DMS153 treated with DMSO at 0.1 percent for 48 hours (cell line): ENCODE results near the gene SERPINE1.
A peak's percentile ranks its signal among the peaks of the same experiment; 100 is the strongest.
"Not testable (repeated sequence)": the region's sequence is repeated elsewhere in the genome, so short reads cannot be mapped to it uniquely, and the experiment has no call there.

Source experiments
- DNase-seq: peaks from one replicate; lab custom pipeline; 2025; ENCODE audit not compliant: unreplicated experiment; lab: John Stamatoyannopoulos, UW

The SERPINE1 gene

DNA sequence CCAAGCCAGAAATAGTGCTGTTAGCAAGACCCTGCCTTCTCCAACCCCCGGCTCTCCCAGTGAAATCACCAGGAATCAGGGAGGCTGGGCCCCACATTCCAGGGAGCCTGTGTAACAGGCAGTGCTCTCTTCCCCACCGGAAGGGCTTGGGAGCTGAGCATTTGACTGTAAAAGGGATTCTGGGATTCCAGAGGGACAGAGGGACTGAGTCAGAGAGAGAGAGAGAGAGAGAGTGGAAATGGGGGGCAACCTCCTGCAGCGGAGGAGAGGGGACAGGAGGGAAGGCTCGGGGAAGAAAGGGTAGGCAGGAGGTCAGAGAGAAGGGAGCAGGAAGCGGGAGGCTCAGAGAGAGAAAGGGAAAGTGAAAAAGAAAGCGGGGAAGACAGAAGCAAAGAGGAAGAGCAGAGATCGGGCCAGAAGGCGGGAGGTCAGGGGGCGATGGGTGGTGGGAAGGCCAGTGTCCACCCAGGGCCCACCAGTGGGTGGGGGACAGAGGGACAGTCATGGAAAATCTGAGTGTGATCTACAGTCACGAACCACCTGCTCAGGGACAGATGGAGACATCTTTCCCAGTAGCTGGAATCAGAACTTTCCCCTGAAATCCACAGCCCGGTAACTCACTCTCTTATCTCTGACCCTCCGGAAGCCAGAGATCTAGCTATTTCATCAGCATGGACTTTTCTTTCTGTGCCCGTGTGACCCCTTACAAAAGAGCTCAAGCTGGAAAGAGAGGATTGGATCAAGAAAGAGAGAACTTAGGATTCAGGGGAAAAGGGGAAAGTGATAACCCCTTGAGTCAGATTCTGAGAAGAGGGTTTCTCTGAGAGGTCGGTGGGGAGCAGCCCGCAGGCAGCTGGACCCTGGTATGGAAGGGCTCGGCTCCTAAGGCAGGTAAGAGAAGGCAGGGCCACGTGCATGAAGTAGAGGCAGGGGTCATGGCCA lies 4.6 kb upstream of the SERPINE1 start:
- DNase-seq, result no peak

DNA sequence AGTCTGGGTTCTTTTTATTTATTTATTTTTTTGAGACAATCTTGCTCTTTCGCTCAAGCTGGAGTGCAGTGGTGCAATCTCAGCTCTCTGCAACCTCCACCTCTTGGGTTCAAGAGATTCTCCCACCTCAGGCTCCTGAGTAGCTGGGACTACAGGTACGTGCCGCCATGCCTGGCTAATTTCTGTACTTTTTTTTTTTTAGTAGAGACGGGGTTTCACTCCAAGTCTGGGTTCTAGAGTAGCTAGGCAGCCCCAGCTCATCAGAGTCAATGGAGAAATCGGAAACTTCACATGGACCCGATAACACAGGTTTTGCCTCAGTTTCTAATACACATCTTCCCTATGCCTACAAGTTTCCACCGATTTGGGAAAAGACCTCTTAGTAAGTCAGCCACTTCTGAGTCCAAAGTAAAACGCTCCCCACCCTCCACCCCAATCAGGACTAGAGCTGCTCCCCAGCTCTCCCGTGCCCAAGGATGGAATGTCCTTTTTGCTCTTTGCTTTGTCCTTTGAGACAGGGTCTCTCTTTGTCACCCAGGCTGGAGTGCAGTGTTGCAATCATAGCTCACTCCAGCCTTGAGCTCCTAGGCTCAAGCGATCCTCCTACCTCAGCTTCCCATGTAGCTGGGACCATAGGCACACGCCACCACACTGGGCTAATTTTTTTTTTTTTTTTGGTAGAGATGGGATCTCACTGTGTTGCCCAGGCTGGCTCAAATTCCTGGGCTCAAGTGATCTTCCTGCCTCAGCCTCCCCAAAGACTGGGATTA lies 3.8 kb upstream of the SERPINE1 start:
- no peak for DNase-seq

DNA sequence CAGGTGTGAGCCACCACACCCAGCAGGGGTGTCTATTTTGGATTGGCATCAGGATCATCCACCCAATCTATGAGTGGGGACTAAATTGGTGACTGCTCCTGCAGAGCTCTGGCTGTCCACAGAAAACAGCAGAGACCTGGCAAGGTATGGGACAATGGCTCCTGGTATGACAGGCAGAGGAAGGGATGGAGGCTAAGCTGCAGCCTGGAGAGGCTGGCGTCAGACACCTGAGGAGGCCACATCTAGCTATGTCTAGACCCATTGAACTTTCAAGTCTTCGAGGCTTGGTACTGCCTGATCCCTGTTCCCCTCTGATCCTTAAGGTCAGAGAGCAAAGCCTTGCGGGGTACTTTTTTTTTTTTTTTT lies 3.2 kb upstream of the SERPINE1 start:
- no peak for DNase-seq

DNA sequence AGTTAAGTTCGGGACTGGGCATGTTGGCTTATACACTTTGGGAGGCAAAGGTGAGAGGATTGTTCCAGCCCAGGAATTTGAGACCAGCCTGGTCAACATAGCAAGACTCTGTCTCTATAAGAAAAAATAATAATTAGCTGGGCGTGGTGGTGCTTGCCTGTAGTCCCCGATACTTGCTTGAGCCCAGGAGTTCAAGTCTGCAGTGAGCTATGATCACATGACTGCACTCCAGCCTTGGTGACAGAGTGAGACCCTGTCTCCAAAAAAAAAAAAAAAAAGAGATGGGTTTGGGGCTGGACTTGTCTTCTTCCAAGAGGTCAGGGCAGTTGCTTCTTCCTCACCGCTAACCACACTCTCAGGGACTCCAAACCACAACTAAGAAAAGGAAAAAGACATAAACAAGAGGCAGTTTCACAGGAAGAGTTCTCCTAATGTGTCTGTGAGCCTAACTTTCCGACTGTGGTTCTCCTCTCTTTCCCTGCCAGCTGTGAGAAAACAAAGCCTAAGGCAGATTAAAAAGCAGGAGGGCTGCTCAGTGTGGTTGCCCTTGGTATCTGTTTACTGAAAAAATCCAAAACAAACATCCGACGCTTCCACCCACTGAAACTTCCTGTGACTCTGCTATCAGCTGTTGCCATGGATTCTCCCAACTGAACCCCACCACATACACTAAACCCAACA lies 2.4 kb upstream of the SERPINE1 start:
- DNase-seq, result peak; percentile 5

DNA sequence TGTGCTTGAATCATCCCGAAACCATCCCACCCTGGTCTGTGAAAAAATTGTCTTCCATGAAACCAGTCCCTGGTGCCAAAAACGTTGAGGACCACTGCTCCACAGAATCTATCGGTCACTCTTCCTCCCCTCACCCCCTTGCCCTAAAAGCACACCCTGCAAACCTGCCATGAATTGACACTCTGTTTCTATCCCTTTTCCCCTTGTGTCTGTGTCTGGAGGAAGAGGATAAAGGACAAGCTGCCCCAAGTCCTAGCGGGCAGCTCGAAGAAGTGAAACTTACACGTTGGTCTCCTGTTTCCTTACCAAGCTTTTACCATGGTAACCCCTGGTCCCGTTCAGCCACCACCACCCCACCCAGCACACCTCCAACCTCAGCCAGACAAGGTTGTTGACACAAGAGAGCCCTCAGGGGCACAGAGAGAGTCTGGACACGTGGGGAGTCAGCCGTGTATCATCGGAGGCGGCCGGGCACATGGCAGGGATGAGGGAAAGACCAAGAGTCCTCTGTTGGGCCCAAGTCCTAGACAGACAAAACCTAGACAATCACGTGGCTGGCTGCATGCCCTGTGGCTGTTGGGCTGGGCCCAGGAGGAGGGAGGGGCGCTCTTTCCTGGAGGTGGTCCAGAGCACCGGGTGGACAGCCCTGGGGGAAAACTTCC lies 784 bp upstream of the SERPINE1 start:
- DNase-seq, result no peak

DNA sequence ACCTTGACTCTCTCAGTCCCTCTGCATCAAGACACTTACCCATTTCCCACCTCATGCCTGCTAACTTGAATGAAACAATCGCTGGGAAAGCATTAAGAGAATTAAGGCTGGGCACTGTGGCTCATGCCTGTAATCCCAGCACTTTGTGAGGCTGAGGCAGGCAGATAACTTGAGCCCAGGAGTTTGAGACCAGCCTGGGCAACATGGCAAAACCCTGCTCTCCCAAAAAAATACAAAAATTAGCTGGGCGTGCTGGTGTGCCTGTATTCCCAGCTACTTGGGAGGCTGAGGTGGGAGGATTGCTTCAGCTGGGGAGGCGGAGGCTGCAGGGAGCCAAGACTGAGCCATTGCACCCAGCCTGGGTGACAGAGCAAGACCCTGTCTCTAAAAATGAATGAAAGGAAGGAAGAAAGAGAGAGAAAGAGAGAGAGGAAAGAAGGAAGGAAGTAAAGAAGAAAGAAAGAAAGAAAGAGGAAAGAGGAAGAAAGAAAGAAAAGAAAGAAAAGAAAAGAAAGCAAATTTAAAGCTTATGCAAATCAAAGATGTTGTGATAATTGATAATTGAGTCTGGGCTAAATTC lies 646 bp downstream of the SERPINE1 start:
- no peak for DNase-seq

DNA sequence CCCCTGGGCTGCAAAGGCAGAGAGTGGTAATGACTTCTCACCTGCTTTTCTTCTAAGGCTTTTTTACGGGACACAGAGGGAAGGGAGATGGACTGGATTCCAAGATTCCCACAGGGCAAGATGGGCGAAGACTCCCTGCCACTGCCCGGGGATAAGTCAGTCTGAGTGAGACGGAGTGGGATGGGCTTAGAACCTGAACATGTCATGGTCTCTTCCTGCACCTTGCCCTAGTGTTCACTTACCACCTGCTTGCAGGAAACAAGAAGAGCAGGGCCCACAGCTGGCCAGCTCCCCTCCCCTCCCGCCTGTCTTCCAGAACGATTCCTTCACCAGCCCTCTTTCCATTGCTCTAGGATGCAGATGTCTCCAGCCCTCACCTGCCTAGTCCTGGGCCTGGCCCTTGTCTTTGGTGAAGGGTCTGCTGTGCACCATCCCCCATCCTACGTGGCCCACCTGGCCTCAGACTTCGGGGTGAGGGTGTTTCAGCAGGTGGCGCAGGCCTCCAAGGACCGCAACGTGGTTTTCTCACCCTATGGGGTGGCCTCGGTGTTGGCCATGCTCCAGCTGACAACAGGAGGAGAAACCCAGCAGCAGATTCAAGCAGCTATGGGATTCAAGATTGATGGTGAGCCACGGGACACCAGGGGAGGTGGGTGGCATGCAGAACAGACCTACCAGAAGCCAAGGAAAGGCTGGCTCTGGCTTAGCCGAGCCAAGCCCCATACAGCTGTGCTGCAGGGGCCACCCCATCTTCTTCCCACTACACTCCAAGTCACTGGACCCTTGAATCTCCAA lies 1.3 kb downstream of the SERPINE1 start:
- DNase-seq, result no peak

DNA sequence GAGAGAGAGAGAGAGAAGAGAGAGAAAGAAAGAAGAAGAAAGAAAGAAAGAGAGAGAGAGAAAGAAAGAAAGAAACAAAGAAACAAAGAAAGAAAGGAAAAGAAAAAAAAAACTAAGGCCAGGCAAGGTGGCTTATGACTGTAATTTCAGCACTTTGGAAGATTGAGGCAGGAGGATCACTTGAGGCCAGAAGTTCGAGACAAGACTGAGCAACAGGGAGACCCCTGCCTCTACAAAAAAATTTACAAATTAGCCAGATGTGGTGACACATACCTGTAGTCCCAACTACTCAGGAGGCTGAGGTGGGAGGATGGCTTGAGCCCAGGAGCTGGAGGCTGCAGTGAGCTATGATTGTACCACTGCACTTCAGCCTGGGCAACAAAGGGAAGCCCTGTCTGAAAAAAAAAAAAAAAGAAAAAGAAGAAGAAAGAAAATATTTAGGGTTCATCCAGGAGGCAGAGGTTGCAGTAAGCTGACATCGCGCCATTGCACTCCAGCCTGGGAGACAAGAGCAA lies 2.8 kb downstream of the SERPINE1 start:
- DNase-seq, result no peak

DNA sequence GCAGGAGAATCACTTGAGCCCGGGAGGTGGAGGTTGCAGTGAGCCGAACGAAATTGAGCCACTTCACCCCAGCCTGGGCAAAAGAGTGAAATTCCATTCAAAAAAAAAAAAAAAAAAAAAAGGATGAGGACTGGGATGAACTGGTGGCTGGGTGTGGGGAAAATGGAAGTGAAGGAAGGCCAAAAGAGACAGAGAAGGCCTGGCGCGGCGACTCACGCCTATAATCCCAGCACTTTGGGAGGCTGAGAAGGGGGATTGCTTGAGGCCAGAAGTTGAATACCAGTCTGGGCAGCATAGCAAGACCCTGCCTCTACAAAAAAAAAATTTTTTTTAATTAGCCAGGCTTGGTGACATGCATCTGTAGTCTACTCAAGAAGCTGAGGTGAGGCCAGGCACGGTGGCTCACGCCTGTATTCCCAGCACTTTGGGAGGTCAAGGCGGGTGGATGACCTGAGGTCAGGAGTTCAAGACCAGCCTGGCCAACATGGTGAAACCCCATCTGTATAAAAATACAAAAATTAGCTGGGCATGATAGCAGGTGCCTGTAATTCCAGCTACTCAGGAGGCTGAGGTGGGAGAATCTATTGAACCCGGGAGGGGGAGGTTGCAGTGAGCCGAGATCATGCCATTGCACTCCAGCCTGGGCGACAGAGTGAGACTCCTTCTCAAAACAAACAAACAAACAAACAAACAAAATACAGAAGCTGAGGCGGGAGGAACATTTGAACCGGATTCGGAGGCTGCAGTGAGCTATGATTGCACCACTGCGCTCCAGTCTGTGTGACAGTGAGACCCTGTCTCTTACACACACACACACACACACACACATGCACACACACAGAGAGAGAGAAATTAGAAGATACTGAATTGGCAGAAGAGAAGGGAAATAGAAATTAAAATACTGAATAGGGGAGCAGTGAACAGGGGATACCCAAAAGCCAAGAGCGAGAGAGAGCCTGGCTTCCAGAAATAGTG lies 6.0 kb downstream of the SERPINE1 start:
- not testable (repeated sequence) for DNase-seq

DNA sequence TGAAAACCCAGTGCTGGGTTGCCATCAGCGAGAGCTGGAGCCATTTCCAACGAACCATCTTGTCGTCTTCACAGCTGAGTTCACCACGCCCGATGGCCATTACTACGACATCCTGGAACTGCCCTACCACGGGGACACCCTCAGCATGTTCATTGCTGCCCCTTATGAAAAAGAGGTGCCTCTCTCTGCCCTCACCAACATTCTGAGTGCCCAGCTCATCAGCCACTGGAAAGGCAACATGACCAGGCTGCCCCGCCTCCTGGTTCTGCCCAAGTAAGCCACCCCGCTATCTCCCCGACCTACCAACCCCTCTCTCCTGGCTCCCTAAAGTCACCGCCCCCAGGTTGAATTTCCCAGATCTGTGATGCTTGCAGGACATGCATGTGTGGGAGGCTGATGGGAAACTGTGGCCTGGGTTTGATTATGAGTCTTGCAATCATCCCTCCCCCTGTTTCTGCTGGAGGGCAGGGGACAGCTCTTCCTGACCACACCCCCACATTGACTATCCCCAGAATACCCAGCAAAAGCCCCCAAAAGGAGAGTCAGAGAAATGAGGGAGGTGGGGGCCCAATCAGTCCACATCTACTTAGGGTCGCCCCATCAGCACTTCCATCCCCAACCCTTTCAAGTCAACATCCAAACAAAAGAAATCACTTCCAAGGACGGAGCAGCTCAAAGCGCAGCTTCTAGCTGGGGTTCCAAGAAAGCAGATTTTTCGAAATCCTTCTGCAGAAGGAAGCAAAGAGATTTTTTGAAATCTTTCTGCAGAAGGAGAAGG lies 6.9 kb downstream of the SERPINE1 start:
- no peak for DNase-seq

DNA sequence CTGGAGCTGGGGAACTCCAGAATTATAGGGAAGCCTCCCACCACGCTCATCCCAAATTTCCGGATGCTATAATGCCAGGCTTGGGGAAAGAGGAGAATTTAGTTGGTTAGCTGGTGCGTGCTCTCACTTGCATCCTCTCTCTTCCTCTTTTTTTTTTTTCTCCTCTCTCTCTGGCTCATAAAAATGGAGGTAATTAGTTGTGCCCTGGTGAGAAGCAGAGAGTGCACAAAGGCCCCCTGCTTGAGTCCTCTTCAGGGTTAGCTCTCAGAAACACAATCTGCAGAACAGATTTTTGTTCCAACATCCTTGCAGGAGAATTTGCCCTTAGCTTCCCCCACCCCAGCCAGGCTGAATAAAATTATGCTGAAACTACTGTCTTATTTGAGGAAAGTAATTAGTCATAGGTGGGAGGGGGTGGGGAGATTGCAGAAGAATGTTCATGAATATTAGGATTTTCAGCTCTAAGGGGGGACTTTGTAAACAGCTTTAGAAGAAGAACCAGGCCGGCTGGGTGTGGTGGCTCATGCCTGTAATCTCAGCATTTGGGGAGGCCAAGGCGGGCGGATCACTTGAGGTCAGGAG lies 7.6 kb downstream of the SERPINE1 start:
- no peak for DNase-seq

DNA sequence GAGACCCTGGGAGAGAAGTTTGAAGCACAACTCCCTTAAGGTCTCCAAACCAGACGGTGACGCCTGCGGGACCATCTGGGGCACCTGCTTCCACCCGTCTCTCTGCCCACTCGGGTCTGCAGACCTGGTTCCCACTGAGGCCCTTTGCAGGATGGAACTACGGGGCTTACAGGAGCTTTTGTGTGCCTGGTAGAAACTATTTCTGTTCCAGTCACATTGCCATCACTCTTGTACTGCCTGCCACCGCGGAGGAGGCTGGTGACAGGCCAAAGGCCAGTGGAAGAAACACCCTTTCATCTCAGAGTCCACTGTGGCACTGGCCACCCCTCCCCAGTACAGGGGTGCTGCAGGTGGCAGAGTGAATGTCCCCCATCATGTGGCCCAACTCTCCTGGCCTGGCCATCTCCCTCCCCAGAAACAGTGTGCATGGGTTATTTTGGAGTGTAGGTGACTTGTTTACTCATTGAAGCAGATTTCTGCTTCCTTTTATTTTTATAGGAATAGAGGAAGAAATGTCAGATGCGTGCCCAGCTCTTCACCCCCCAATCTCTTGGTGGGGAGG lies 10.8 kb downstream of the SERPINE1 start:
- DNase-seq, result no peak

DNA sequence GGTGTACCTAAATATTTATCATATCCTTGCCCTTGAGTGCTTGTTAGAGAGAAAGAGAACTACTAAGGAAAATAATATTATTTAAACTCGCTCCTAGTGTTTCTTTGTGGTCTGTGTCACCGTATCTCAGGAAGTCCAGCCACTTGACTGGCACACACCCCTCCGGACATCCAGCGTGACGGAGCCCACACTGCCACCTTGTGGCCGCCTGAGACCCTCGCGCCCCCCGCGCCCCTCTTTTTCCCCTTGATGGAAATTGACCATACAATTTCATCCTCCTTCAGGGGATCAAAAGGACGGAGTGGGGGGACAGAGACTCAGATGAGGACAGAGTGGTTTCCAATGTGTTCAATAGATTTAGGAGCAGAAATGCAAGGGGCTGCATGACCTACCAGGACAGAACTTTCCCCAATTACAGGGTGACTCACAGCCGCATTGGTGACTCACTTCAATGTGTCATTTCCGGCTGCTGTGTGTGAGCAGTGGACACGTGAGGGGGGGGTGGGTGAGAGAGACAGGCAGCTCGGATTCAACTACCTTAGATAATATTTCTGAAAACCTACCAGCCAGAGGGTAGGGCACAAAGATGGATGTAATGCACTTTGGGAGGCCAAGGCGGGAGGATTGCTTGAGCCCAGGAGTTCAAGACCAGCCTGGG lies 11.4 kb downstream of the SERPINE1 start:
- DNase-seq, result peak; percentile 62

DNA sequence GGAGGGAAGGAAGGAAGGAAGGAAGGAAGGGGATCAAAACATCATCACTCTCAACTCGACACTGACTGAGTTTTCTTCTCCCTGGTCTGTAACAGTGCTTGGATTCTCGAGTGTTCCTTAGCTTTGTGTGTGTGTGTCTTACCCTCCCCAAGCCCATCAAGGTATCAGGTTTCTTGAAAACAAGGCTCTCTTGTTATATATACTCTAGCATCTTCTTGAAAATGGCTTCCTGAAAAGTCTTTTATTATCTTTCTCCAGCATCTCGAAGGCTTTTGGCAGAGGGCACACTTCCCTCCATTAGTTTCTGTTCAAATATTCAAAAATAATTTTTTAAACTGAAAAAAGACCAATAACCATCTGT lies 13.4 kb downstream of the SERPINE1 start:
- DNase-seq, result no peak

DNA sequence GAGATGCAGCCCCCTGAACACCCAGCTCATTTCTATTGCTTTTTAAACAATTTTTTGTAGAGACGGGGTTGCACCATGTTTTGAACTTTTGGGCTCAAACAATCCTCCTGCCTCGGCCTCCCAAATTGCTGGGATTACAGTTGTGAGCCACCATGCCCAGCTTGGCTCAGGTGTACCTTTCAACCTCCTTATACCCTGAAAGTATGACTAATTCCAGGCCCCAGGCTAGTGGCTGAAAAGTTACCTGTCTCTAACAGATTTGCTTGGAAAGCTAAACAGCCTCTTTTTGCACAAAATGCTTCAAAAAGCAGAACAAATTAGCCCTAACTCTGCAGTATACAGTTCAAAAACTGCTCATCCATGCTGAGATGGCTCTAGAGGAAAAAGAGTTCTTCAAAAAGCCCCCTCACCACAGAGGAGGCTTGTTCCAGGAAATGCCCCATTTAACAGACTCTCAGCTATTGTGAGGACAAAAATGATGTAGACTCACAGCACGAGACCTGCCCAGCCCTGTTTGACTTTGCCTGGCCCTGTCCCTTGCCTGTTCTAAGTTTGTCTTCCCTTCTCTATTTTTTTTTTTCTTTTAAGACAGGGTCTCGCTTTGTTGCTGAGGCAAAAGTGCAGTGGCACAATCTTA lies 14.0 kb downstream of the SERPINE1 start:
- DNase-seq, result no peak
